ENCODE results near the gene MBTPS1.

MBTPS1 gene

GRCh38 chr16:84063980-84064379, 52.8 kb downstream of the MBTPS1 start:
- Histone ChIP-seq H3K27me3 (replicated peaks; ENCODE audit: control insufficient read depth, insufficient read depth, low read length) (no peaks in the 10 kb centered on the region), H3K36me3 (ENCODE audit: control insufficient read depth, insufficient read depth, low read length) (peaks cover 41% of the 10 kb centered on the region), H3K4me3 (replicated peaks; ENCODE audit: low read depth, low read length) (no peak overlapping the region)
- no peak for TF ChIP-seq CTCF (IDR thresholded peaks at IDR 0.05; ENCODE audit: insufficient read depth, low read length, poor library complexity, severe bottlenecking)
- no peak for DNase-seq (ENCODE audit: extremely low read depth, insufficient read length)

GRCh38 chr16:84062734-84063640, 53.8 kb downstream of the MBTPS1 start:
- no peaks in the 10 kb centered on the region for H3K27me3 ChIP-seq (replicated peaks; ENCODE audit: control insufficient read depth, insufficient read depth, low read length)
- no peak overlapping the region for H3K4me3 ChIP-seq (replicated peaks; ENCODE audit: low read depth, low read length)
- peaks cover 34% of the 10 kb centered on the region for H3K36me3 ChIP-seq (ENCODE audit: control insufficient read depth, insufficient read depth, low read length)
- TF ChIP-seq CTCF (IDR thresholded peaks at IDR 0.05; ENCODE audit: insufficient read depth, low read length, poor library complexity, severe bottlenecking): peak; percentile 84
- DNase-seq (ENCODE audit: extremely low read depth, insufficient read length): no peak

GRCh38 chr16:84061236-84061819, 55.4 kb downstream of the MBTPS1 start:
- no peak for DNase-seq (ENCODE audit: extremely low read depth, insufficient read length)
- Histone ChIP-seq H3K36me3 (ENCODE audit: control insufficient read depth, insufficient read depth, low read length) (peaks cover 32% of the 10 kb centered on the region), H3K27me3 (replicated peaks; ENCODE audit: control insufficient read depth, insufficient read depth, low read length) (no peaks in the 10 kb centered on the region), H3K4me3 (replicated peaks; ENCODE audit: low read depth, low read length) (no peak overlapping the region)
- TF ChIP-seq CTCF (IDR thresholded peaks at IDR 0.05; ENCODE audit: insufficient read depth, low read length, poor library complexity, severe bottlenecking): no peak

GRCh38 chr16:84059946-84060901, 56.5 kb downstream of the MBTPS1 start:
- DNase-seq (ENCODE audit: extremely low read depth, insufficient read length): no peak

More at GRCh38 chr16:84059946-84060901, 56.5 kb downstream of the MBTPS1 start:
- Histone ChIP-seq H3K4me3 (replicated peaks; ENCODE audit: low read depth, low read length) (no peak overlapping the region), H3K36me3 (ENCODE audit: control insufficient read depth, insufficient read depth, low read length) (peaks cover 34% of the 10 kb centered on the region), H3K27me3 (replicated peaks; ENCODE audit: control insufficient read depth, insufficient read depth, low read length) (no peaks in the 10 kb centered on the region)
- TF ChIP-seq CTCF (IDR thresholded peaks at IDR 0.05; ENCODE audit: insufficient read depth, low read length, poor library complexity, severe bottlenecking): no peak
